GM19239 (cell line): ENCODE data around the gene RACGAP1.
"Not testable (repeated sequence)": the region's sequence is repeated elsewhere in the genome, so short reads cannot be mapped to it uniquely, and the experiment has no call there.

Source experiments
- DNase-seq: peaks from one replicate; pipeline ENCODE4 v3.0.0; 2011; ENCODE audit warnings: low spot score; ENCODE audit not compliant: insufficient read length
- FAIRE-seq: peaks from 2 replicates; lab custom pipeline; 2011; peaks lifted over from hg19 to GRCh38; lab: Jason Lieb, UNC

The RACGAP1 gene

DNA sequence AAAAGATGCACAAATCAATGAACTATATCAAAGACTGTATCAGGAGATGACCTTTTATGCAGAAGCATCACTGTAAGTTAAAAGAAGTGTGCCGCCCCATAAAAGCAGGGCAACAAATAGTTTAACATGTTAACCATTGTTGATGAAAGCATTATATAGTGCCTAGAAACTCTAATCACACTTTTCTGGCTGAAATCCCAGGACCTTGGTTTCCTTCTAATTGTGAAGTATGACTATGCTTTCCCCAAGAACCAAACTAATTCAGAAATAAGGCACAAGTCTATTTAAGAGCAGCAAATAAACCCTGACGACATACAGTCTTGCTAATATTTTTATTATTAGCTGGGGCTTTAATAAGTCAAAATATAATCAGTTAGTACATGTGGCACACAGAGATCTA lies 21.7 kb downstream of the RACGAP1 start:
- DNase-seq = no peak

DNA sequence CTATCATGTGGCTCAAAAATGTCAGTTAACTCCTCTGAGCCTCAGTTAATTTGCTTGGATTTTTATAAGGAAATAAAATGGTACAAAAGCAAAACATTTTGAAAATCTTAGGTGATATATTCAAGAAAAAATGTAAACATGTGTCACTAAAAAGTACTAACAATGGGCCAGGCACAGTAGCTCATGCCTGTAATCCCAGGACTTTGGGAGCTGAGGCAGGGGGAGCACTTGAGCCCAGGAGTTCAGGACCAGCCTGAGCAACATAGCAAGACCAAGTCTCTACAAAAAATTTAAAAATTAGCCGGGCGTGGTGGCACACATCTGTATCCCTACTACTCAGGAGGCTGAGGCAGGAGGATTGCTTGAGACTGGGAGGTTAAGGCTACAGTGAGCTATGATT lies 26.8 kb downstream of the RACGAP1 start:
- DNase-seq (no peak), FAIRE-seq (no peak)

More for the DNA sequence above, 21.7 kb downstream of the RACGAP1 start:
- FAIRE-seq = no peak

DNA sequence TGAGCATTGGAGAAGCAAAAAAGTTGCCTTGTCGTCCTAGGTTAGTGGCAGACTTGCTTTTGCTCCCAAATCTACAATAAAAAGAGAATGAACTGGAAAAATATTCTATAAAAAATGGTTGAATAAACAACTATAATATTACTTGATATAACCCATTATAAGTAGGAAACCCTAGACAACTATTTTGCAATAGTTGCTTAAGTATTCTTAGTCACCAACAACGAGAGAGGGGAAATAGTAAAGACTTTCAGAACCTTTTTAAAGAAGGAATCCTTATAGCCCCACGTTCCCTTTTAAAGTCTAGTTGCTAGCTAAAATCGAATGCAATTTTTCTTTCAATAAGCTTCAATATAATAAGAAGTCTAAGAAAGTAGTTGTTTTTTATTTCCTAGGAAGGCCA lies 35.0 kb downstream of the RACGAP1 start:
- DNase-seq = no peak
- FAIRE-seq = no peak

DNA sequence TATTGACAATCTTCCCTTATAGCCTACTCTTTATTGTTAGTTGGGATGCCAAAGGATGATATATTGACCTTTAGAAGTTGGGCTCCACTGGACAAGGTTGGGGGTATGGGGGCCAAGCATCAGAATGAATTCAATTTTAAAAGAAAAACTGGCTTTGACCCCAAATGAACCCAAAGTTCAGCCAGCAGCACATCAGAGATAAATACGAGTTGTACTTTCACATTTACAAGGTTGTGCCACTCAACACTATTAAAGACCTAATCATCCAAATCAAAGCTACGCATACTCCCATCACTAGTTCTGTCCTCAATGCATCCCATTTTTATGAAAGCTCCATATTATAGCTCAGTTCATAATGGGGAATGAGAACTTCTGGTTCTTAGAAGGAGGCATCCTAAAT lies 35.9 kb downstream of the RACGAP1 start:
- not testable (repeated sequence) for FAIRE-seq, DNase-seq

DNA sequence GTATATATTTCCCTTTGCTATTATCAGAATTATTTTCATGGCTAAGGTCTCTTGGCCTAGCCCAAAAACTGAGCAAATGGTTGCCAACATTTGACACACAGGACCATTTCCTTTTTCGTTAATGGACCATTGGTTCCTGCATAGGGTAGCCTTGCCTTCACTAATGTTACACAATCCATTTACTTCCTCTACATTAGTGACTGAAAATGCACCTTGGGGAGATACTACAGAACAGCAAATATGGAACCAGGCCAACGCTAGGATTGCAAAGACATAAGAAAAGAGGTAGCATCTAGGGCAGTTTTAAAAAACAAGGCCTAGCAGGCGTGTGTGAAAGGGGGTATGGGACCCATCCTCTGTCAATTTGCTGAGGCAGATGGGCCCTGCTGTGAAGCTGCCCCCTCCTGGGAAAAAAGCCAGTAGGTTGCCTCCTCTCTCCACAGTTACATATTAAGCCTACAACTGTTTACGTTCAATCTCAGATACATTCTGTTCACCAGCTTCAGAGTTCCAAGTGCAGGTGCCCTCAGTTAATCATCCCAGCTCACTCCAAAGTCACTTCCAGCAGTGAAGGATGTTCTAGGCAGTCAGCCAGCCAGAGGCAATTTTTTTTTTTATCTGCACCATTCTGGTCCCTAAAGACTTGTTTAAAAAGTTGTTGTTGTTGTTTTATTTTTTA lies 37.5 kb downstream of the RACGAP1 start:
- no peak for DNase-seq
- no peak for FAIRE-seq

DNA sequence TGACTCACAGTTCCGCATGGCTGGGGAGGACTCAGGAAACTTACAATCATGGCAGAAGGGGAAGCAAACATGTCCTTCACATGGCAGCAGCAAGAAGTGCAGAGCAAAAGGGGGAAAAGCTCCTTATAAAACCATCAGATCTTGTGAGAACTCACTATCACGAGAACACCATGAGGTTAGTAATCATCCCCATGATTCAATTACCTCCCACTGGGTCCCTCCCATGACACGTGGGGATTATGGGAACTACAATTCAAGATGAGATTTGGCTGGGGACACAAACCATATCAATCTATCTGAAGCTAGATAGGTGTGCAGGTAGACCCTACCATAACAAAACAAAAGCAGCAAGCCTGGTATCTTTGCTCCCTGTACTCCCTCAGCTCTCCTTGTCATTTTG lies 38.8 kb downstream of the RACGAP1 start:
- not testable (repeated sequence) for DNase-seq, FAIRE-seq

DNA sequence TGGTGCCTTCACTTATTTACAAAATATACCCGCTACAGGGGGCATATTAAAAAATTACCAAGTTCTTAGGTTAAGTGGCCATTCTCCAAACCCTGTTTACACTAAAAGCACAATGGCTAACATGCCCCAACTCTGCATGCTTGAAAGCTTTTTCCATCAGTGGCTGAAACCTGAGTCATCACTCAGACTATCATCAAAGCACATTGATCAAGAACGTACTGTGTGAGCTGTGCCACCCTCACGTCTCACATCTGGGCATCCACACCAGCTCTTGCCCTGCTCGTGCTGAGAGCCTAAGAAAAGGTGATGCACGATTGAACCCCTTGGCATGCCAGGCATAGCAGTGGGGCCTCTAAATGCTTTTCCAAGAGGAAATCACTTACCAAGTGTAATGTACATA lies 39.3 kb downstream of the RACGAP1 start:
- no peak for DNase-seq
- FAIRE-seq = no peak

DNA sequence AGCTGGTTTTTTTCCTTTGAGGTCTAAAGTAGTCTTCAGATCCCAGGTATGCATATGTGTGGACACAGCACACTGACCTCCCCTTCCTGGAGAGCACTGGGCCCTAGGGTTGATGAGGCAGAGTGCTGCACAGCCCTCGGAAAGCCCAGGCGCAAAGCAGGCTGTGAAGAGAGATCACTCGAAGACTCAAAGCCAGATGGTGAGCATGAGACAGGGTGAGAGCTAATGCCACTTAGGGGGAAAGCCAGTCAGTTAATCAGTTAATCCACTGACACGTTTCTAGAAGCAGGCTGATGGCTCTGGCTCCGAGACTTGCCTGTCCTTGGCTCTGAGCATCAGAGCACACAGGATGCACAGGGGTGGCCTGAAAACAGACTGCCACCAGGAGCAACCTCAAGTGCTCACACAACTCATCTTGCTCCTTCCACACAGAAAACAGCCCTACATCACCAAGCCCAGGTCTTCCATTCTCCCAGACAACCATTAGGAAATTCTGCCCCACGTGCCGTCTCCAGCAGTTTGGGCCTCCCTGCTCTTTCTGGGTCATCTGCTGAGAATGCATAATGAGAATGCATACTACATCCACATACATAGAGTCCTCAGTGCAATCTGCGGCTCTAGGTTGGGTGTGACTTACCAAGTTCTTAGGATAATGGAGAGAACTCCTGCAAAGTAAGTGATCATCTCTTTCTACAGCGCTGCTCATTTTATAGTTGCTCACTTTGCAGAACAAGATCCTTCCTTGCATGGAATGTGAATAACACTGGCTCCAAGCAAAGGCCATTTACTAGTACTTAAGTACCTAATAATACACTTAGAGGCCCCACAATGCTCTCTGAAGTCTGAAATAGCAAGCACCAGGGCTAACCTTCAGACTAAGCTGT lies 40.6 kb downstream of the RACGAP1 start:
- FAIRE-seq (no peak), DNase-seq (no peak)

DNA sequence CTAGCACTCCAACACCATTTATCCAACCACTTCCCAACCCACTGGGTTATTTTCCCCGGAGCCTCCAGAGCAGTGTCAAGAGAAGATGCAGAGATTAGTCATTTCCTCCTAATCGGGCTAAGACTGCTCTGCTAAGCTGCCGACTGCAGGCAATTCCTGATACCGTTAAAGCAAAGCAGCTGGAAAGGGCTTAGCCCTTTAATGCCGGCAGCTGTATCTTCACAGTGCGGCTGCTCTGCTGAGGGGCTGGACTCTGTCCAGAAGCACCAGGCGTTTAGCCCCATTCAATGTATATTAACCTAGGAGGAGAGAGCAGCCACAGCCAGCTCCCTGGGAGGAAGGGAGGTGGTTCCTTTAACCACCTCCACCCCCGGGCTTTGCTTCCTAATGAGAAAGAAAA lies 41.4 kb downstream of the RACGAP1 start:
- FAIRE-seq = no peak
- DNase-seq = no peak

DNA sequence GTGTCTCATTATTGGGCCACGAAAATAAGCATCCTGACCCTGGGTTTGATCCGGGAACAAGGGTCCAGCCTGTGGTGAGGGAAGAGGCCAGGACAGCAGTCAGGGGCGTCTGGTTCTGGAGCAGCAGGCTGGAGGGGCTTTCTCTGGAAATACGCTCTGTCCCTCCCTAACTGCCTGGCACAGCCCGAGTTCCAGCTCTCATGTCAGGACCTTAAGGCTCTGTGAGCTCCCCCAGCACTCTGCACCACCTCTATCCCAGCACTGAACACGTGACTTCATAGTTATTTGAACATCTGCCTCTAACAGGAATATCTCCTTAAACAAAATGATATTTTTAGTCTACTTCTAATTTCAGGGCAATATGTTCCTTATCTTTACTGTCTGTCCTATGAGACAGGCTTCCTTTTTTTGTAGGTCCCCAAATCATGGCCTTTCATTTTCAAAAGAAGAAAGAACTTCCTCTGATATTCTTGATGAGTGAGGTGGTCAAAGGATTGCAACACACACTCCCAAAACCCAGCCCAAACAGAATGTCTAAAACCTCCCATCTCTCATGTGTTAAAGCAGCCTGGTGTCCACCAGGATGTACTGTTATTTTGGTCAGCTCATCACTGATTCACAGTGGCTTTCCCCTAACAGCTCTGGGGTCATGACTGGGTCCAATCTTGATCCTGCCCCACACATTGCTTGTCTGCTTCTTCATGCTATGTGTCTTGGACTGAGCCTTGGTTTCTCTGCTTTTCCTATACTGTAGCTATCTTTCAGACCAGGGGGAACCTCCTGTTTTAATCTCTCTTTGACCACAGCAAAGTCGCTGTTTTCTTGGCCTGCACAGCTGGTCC lies 42.8 kb downstream of the RACGAP1 start:
- FAIRE-seq (no peak), DNase-seq (no peak)

DNA sequence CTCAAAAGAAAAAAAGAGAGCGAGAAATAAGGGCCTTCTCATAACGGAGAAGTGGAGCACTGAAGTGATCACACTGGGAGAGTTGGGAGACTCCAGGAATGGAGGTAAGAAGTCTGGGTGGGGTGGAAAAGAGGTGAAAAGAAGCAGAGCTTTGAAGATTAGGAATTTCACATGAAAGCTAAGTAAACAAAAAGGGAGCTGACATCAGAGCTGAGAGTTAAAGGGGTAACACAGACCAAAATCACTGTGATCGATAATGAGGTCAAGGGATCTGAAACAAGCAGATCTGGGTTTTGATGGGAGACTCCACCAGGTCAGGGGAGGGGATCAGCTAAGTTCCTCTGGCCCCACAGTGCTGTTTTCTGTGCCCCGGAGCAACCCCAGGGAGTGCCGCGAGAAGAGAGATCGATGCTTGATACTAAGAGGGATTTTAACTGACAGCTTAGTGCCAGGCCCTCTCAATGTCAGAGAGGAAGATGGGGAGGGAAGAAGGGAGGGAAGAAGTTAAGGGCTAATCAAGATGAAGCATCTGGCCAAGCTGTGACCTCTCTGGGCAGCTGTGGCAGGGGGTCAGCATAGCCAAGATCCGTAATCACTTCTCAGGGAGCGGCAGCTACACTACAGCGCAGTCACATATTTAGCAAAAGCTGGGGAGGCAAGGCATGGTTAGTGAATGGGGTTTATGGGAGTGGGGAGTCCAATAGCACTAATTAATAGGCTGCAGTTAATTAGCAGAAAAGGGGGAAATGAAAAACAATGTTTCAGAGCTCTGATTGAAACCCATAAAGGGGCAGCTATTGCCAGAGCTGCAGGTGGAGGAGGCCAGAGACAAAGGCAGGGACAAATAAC lies 44.6 kb downstream of the RACGAP1 start:
- no peak for FAIRE-seq
- DNase-seq = no peak

DNA sequence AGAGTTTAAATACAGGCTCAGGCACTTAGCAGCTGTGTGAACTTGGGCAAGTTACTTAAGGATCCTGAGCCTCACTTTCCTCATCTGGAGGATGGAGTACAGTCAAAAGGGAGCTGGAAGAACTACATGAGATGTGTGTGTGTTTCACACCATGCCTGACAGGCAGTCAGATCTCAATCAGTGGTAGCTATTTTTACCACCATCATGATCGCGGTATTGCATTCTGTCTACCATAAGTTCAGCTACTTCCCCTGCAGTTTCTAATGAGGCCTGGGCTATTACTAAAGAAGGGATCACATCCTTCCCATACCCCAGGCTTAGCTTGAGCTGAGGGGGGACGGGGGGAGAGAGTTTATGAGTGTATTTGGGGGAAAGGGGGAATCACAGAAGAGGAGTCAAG lies 45.5 kb downstream of the RACGAP1 start:
- no peak for FAIRE-seq
- no peak for DNase-seq

DNA sequence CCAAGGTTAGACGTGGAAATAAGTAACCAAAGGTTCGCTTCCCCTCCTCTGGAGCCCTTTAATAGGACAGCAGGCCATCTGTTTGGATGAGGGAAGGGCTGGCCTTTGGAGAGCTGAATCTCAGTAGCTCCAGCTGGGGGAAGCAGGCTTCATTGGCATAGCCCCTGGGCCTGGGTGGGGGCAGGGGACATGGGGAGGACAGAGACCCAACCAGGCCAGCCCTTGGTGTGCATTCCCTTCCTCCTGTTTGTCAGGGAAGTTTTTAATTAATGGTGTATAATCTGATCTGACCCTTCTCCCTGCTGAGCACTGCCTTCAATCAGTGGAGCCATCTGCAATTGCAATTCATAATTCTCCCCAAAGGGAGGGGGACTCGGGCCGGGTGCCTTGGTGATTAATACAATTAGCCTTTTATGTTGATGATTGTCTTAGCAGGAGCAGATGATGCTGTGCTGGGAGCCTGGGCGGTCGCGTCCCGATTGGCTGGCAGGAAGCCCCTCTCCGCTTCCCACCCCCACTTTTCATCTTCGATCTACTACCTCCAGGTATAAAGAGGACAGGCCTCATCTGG lies 46.2 kb downstream of the RACGAP1 start:
- FAIRE-seq = no peak

DNA sequence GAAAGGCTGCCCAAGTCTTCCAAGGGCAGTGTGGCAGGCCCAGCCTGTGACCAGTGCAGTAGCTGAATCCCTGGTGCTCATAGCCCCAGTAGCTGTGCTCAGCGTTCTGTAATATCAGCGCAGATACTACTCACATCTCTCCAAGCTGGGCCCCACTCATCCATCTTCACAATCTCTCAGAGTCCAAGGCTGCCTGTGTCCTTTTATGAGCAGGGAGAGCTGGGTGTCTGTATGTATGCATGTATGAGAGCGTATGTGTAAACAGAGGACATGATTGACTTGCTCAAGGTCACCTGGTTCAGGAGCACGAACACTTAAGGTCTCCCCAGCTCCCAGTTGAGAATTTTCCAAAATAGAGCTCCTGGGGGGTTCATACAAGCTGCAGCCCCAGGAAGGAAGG lies 47.2 kb downstream of the RACGAP1 start:
- FAIRE-seq = no peak
- no peak for DNase-seq

More for the DNA sequence above, 46.2 kb downstream of the RACGAP1 start:
- DNase-seq = no peak

DNA sequence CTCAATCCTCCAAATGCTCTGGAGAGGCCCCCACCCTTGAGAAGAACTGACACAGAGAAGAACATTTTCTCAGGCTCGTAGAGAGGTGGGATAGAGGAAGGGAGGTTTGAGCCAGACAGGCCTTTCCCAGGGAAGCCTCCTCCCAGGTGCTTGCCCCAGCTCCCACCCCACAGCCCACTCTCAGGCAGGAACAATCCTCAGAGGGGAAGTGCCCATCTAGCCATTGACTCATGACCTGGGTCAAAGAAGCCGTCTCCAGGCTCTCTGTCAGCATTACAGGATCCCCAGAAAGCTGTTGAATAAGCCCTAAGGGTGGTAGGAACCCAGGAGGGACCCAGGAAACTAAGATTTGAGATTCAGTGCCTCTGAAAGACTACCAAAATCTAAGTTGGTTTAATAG lies 48.7 kb downstream of the RACGAP1 start:
- FAIRE-seq (no peak), DNase-seq (no peak)

DNA sequence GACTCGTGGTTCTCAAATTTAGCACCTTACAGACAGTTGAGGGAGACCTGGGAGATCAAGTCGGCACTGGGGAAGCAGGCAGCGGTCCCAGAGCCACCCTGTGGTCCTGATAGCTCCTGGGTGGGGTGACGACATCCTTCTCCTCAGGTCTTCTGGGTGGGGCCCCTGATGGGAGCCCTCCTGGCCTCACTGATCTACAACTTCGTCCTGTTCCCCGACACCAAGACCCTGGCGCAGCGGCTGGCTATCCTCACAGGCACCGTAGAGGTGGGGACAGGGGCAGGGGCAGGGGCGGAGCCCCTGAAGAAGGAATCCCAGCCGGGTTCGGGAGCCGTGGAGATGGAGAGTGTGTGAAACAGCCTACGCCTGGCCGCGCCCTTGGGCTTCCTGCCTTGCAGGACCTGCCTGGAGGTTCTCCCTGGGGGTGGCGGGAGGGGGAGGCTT lies 50.0 kb downstream of the RACGAP1 start:
- FAIRE-seq = no peak
- no peak for DNase-seq

DNA sequence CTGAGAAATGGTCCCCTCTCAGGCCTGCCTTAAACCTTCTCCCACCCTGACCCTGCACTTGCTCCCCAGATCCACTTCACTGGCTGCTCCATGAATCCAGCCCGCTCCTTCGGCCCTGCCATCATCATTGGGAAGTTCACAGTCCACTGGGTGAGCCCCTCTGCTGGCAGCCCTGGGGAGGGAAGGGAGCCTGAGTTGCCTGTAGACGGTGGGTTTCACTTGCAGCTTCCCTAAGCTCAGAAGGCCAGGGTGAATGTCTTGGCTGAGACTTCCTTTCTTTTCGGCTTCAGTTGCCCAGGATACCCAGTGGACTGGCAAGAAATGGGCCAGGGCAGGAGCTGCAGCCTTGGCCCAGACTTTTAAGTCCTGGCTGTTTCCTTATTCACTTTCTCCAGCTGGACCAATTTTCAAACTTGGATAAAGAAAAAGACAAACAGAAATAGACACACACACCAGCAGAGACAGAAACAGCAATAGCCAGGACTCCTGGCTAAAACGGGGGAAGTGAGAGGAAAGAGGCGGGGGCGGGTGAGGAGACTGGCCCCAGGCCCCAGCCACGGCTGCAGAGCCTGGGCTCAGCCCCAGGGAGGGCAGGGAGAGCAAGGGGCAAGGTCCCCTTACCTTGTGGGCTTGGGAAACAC lies 50.5 kb downstream of the RACGAP1 start:
- DNase-seq = no peak
- no peak for FAIRE-seq

DNA sequence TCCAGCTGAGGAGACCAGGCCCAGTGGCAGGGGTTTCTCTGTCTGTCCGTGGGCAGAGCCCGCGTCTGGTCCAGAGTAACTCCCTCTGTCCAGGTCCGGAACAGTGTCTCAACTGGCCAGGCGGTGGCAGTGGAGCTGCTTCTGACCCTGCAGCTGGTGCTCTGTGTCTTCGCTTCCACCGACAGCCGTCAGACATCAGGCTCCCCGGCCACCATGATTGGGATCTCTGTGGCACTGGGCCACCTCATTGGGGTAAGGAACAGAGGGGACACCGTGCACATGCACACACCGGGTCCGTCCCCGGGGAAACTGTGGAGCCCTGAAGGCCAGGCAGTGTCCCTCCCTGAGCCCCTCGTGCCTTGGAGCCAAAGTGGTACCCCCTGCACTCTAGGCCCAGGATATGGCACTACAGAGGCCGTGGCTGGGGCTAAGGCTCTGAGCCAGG lies 51.0 kb downstream of the RACGAP1 start:
- FAIRE-seq (no peak), DNase-seq (no peak)

DNA sequence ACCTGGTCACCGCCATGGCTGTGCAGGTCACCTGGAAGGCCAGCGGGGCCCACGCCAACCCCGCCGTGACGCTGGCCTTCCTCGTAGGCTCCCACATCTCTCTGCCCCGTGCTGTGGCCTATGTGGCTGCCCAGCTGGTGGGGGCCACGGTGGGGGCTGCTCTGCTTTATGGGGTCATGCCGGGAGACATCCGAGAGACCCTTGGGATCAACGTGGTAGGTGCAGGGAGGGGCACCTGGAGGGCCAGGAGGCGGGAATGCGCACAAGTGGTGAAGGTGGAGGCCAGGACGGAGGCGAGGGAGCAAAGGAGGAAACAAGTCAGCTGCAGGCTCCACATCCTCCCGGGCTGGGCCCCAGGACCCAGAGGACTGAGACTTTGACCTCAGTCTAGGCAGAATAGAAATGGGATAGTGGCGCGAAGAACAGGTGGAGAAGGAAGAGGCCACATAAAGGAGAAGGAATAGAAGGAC lies 51.9 kb downstream of the RACGAP1 start:
- no peak for FAIRE-seq
- no peak for DNase-seq
